Neural cell (in vitro differentiated cells): Measurements from ENCODE around the gene TEAD4.

ENCODE experiments used
- EP300 ChIP-seq: fragments of 450-650 bp; conservative IDR thresholded peaks from 2 replicates; pipeline ENCODE4 v1.6.1; 2014; ENCODE audit warnings: antibody characterized with exemption, mild to moderate bottlenecking, moderate library complexity; ENCODE audit not compliant: poor library complexity, severe bottlenecking
- EZH2 ChIP-seq: fragments of 200-600, 300-800 bp; shearing (Covaris generic), sonication (generic); IDR thresholded peaks from 2 replicates; pipeline ENCODE4 v1.6.1; 2014; ENCODE audit warnings: antibody characterized with exemption, low read length, borderline replicate concordance, mild to moderate bottlenecking; ENCODE audit not compliant: insufficient read depth, poor library complexity, severe bottlenecking
- MXI1 ChIP-seq: fragments of 450-650 bp; conservative IDR thresholded peaks from 2 replicates; pipeline ENCODE4 v1.6.1; 2014; ENCODE audit warnings: antibody characterized with exemption, mild to moderate bottlenecking; ENCODE audit not compliant: poor library complexity, severe bottlenecking
- POLR2AphosphoS5 ChIP-seq: IDR thresholded peaks from 2 replicates; pipeline ENCODE4 v1.6.1; 2012
- RAD21 ChIP-seq: fragments of 450-650 bp; conservative IDR thresholded peaks from 2 replicates; pipeline ENCODE4 v1.6.1; 2014; ENCODE audit warnings: antibody characterized with exemption, mild to moderate bottlenecking, moderate library complexity
- SMC3 ChIP-seq: fragments of 450-650 bp; conservative IDR thresholded peaks from 2 replicates; pipeline ENCODE4 v1.6.1; 2014; ENCODE audit warnings: antibody characterized with exemption, mild to moderate bottlenecking, moderate library complexity; ENCODE audit not compliant: poor library complexity
- TAF1 ChIP-seq: IDR thresholded peaks from 2 replicates; pipeline ENCODE4 v1.6.1; 2012; ENCODE audit warnings: low read depth
- TF ChIP-seq, protein P1 (sequence below): fragments of 450-650 bp; IDR thresholded peaks from 2 replicates; pipeline ENCODE4 v1.5.1; 2014; ENCODE audit warnings: antibody characterized with exemption, mild to moderate bottlenecking, moderate library complexity; ENCODE audit not compliant: poor library complexity, severe bottlenecking
- TF ChIP-seq, protein P2 (sequence below): IDR thresholded peaks from 2 replicates; pipeline ENCODE4 v1.6.1; 2012; ENCODE audit warnings: borderline replicate concordance

DNA sequence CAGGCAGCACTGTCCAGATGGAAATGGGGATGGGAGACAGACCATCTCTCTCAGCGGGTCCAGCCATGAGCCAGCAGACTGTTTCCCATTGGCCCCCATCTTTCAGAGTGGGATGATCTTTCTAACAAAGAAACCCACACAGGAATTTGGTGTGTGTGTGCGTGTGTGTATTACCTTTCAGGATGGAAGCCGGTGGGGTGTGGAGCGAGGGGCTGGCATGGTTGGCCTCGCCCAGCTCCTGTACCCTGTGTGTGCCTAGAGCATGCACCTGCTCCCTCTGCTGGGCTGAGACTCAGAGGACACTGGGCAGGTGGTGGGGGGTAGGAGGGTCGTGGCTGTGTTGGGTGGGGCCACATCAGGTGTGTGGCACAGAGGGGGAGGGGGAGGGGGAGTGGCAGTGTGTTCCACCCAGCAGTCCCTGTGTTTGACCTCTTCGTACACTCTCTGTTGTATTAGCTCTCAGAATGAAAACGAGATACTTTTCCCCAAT is 85.0 kb downstream of the TEAD4 start:
- TF ChIP-seq, protein P1, sequence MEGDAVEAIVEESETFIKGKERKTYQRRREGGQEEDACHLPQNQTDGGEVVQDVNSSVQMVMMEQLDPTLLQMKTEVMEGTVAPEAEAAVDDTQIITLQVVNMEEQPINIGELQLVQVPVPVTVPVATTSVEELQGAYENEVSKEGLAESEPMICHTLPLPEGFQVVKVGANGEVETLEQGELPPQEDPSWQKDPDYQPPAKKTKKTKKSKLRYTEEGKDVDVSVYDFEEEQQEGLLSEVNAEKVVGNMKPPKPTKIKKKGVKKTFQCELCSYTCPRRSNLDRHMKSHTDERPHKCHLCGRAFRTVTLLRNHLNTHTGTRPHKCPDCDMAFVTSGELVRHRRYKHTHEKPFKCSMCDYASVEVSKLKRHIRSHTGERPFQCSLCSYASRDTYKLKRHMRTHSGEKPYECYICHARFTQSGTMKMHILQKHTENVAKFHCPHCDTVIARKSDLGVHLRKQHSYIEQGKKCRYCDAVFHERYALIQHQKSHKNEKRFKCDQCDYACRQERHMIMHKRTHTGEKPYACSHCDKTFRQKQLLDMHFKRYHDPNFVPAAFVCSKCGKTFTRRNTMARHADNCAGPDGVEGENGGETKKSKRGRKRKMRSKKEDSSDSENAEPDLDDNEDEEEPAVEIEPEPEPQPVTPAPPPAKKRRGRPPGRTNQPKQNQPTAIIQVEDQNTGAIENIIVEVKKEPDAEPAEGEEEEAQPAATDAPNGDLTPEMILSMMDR, result no peak
- TF ChIP-seq, protein P2, sequence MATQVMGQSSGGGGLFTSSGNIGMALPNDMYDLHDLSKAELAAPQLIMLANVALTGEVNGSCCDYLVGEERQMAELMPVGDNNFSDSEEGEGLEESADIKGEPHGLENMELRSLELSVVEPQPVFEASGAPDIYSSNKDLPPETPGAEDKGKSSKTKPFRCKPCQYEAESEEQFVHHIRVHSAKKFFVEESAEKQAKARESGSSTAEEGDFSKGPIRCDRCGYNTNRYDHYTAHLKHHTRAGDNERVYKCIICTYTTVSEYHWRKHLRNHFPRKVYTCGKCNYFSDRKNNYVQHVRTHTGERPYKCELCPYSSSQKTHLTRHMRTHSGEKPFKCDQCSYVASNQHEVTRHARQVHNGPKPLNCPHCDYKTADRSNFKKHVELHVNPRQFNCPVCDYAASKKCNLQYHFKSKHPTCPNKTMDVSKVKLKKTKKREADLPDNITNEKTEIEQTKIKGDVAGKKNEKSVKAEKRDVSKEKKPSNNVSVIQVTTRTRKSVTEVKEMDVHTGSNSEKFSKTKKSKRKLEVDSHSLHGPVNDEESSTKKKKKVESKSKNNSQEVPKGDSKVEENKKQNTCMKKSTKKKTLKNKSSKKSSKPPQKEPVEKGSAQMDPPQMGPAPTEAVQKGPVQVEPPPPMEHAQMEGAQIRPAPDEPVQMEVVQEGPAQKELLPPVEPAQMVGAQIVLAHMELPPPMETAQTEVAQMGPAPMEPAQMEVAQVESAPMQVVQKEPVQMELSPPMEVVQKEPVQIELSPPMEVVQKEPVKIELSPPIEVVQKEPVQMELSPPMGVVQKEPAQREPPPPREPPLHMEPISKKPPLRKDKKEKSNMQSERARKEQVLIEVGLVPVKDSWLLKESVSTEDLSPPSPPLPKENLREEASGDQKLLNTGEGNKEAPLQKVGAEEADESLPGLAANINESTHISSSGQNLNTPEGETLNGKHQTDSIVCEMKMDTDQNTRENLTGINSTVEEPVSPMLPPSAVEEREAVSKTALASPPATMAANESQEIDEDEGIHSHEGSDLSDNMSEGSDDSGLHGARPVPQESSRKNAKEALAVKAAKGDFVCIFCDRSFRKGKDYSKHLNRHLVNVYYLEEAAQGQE, result no peak
- TF ChIP-seq POLR2AphosphoS5 (no peak), RAD21 (no peak), TAF1 (no peak), EZH2 (no peak), MXI1 (no peak), EP300 (no peak), SMC3 (no peak)
